Fibroblast of lung (primary cell): ENCODE measurements around the gene RHOT2. TPM values are rescaled to one million over a fixed set of nuclear protein-coding genes. Genes with fewer than 3 reads are reported as not detected.

Source experiments
- DNase-seq, 2 donors: peaks; one replicate each; pipeline versions ENCODE4 v3.0.0 to v3.0.0-alpha.2; 2010; ENCODE audit warnings: low read depth in 2 of 2
- H2AFZ ChIP-seq: 2 replicates; pipeline ENCODE4 v1.5.1; 2012; ENCODE audit warnings: low read length, control low read depth, inconsistent platforms
- H3K27ac ChIP-seq: 2 replicates; pipeline ENCODE4 v1.5.1; 2011; ENCODE audit warnings: low read length, control low read depth; ENCODE audit not compliant: insufficient read depth
- H3K27me3 ChIP-seq: 2 replicates; pipeline ENCODE4 v1.5.1; 2011; ENCODE audit warnings: mild to moderate bottlenecking, low read length; ENCODE audit not compliant: control insufficient read depth, insufficient read depth
- H3K36me3 ChIP-seq: 2 replicates; pipeline ENCODE4 v1.5.1; 2011; ENCODE audit warnings: low read length; ENCODE audit not compliant: control insufficient read depth, insufficient read depth
- H3K4me1 ChIP-seq: 2 replicates; pipeline ENCODE4 v1.5.1; 2011; ENCODE audit warnings: low read length; ENCODE audit not compliant: control insufficient read depth, insufficient read depth; ENCODE audit errors: extremely low read depth
- H3K4me2 ChIP-seq: 2 replicates; pipeline ENCODE4 v1.5.1; 2011; ENCODE audit warnings: low read length, control low read depth; ENCODE audit not compliant: insufficient read depth; ENCODE audit errors: extremely low read depth
- H3K4me3 ChIP-seq, 4 experiments: fragments of 200-600 bp in 1 of 4; sonication (generic) in 1 of 4; replicated peaks in 1 of 4; 2 replicates each; pipeline ENCODE4 v1.5.1; 2011 to 2016; ENCODE audit warnings: low read length in 4 of 4, low read depth in 3 of 4, mild to moderate bottlenecking in 3 of 4, control low read depth in 2 of 4, inconsistent platforms in 1 of 4, mixed read lengths in 1 of 4; ENCODE audit not compliant: insufficient read depth in 1 of 4; ENCODE audit errors: control extremely low read depth in 1 of 4
- H3K79me2 ChIP-seq: 2 replicates; pipeline ENCODE4 v1.5.1; 2012; ENCODE audit warnings: mild to moderate bottlenecking, low read length, inconsistent platforms; ENCODE audit not compliant: control insufficient read depth, insufficient read depth
- H3K9ac ChIP-seq: 2 replicates; pipeline ENCODE4 v1.5.1; 2011; ENCODE audit warnings: mild to moderate bottlenecking, low read length, control low read depth; ENCODE audit not compliant: insufficient read depth
- H3K9me3 ChIP-seq: 2 replicates; pipeline ENCODE4 v1.5.1; 2012; ENCODE audit warnings: low read depth, low read length; ENCODE audit not compliant: control insufficient read depth, insufficient read depth
- H4K20me1 ChIP-seq: 2 replicates; pipeline ENCODE4 v1.5.1; 2011; ENCODE audit warnings: low read length; ENCODE audit not compliant: control insufficient read depth, insufficient read depth; ENCODE audit errors: extremely low read depth
- CTCF ChIP-seq, 2 donors: IDR thresholded peaks in 1 of 2; conservative IDR thresholded peaks in 1 of 2; 1 replicate in 1 of 2; 2 replicates in 1 of 2; pipeline ENCODE4 v1.5.1; 2011 to 2012; ENCODE audit warnings: low read length in 2 of 2, control low read depth in 1 of 2, inconsistent platforms in 1 of 2, low read depth in 1 of 2, mild to moderate bottlenecking in 1 of 2
- EZH2 ChIP-seq: IDR thresholded peaks from 2 replicates; pipeline ENCODE4 v1.5.1; 2012; ENCODE audit warnings: low read length, control low read depth, mild to moderate bottlenecking; ENCODE audit errors: missing control alignments
- polyA plus RNA-seq, 2 donors: library from polyadenylated mRNA; depleted of rRNA in 1 of 2; stranded (reverse) in 1 of 2; unstranded in 1 of 2; fragments of >200 nt; gene quantifications; 2 replicates each; pipeline ENCODE4 v1.2.1, GENCODE V29; 2011 to 2012; ENCODE audit warnings: missing spikeins in 1 of 2
- total RNA-seq: library from RNA; depleted of rRNA; stranded (reverse); fragments of >200 nt; gene quantifications from 2 replicates; pipeline ENCODE4 v1.2.1, GENCODE V29; 2014

Gene RHOT2
- total and polyA plus RNA-seq, 2 donors (not counting 1 experiment from before 2014, with no cell fraction given) = 29.6 to 35.4 TPM

- peak; percentile 26 to 30 for DNase-seq
- Histone ChIP-seq H3K27ac (no peak overlapping the region), H3K9ac (no peak overlapping the region), H3K9me3 (no peaks in the 10 kb centered on the region), H3K4me3 (no peak overlapping the region), H3K4me2 (no peak overlapping the region), H3K79me2 (peaks cover 35% of the 10 kb centered on the region), H3K27me3 (no peaks in the 10 kb centered on the region), H3K4me1 (peaks cover 20% of the 10 kb centered on the region), H4K20me1 (no peaks in the 10 kb centered on the region), H2AFZ (no peak overlapping the region), H3K36me3 (peaks cover 38% of the 10 kb centered on the region)
- peak; percentile 23 to 49 for TF ChIP-seq CTCF (conservative IDR thresholded peaks at IDR 0.05 in 1 of 2, IDR thresholded peaks at IDR 0.05 in 1 of 2; ENCODE audit: low read depth in 1 of 2, low read length in 2 of 2)
- no peak for TF ChIP-seq EZH2
Measured at GRCh38 chr16:685967-686366, 18.0 kb downstream of the RHOT2 start.

DNA sequence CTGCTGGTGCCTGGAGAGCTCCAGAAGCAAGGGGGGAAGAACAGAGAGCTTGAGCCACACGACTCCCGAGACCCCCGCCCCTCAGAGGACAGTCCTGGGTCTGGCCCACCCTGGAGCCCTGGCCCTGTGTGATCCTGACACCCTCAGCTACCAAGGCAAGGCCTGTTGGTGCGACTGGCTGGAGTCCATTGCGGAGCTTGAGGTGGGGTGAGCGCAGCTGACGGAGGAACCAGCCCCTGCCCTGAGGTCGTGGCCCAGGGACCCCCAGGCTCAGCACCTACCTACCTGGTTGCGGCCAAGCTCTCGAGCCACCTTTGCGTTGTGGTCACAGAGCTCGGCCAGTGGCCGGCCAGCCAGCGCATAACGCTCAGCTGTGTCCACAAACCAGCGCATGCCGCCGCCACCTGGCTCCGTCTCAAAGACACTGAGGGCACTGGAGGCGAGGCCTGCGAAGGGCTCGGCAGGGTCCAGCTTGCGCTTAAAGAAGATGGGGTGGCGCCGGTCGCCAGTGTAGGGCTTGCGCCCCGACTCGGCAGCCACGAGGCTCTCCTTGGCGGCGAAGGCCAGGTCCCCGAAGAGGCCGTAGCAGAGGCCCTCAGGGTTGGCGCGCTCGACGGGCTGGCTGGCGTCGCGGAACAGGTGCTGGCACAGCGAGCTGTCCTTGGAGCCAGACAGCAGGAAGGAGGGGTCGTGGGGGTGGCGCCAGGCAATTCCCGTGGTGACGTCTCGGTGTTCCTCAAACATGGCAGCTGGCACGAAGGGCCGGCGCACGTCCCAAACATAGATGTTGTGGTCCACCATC is 18.7 kb downstream of the RHOT2 start:
- no peak overlapping the region for H3K4me3 ChIP-seq
- H3K36me3 ChIP-seq = peaks cover 35% of the 10 kb centered on the region
- no peak overlapping the region for H3K27ac ChIP-seq
- no peak overlapping the region for H3K4me2 ChIP-seq
- DNase-seq = no peak
- peaks cover 14% of the 10 kb centered on the region for H3K4me1 ChIP-seq
- no peak overlapping the region for H3K9ac ChIP-seq
- no peaks in the 10 kb centered on the region for H3K27me3 ChIP-seq
- H3K79me2 ChIP-seq = peaks cover 28% of the 10 kb centered on the region
- H2AFZ ChIP-seq = no peak overlapping the region
- no peaks in the 10 kb centered on the region for H3K9me3 ChIP-seq
- TF ChIP-seq CTCF (conservative IDR thresholded peaks at IDR 0.05 in 1 of 2, IDR thresholded peaks at IDR 0.05 in 1 of 2; ENCODE audit: low read depth in 1 of 2, low read length in 2 of 2) = no peak
- no peak for TF ChIP-seq EZH2
- no peaks in the 10 kb centered on the region for H4K20me1 ChIP-seq

DNA sequence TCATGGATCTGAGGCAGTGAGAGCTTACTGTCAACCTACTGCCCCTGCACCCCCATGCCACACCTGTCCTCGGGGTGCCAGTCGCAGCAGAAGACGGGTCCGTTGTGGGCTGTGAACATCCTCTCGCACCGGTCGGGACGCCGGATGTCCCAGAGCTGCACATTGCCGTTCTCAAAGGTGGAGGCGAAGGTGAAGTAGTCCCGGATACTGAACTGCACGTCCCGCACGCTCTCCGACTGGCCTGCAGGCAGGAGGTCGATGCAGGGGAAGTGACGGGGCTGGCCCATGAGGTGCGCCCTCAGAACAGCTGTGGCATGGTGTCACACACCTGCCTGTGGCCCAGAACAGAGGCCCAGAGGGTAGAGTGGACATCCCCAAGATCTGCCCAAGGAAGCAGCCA is 19.6 kb downstream of the RHOT2 start:
- Histone ChIP-seq H3K27ac (no peak overlapping the region), H3K27me3 (no peaks in the 10 kb centered on the region), H4K20me1 (no peaks in the 10 kb centered on the region), H3K79me2 (peaks cover 19% of the 10 kb centered on the region), H3K9me3 (no peaks in the 10 kb centered on the region), H2AFZ (no peak overlapping the region), H3K36me3 (peaks cover 27% of the 10 kb centered on the region), H3K4me3 (no peak overlapping the region), H3K9ac (no peak overlapping the region), H3K4me2 (no peak overlapping the region), H3K4me1 (peaks cover 9% of the 10 kb centered on the region)
- TF ChIP-seq EZH2 (no peak), CTCF (conservative IDR thresholded peaks at IDR 0.05 in 1 of 2, IDR thresholded peaks at IDR 0.05 in 1 of 2; ENCODE audit: low read depth in 1 of 2, low read length in 2 of 2) (no peak)
- no peak for DNase-seq
